ENCODE measurements around the gene CACYBP. TPM values are rescaled to one million over a fixed set of nuclear protein-coding genes. Genes with fewer than 3 reads are reported as not detected.

Gene CACYBP
- total and polyA plus RNA-seq, 2 donors (not counting 3 experiments of a cell fraction or from before 2014, with no cell fraction given) = 29.5 to 149 TPM

DNA sequence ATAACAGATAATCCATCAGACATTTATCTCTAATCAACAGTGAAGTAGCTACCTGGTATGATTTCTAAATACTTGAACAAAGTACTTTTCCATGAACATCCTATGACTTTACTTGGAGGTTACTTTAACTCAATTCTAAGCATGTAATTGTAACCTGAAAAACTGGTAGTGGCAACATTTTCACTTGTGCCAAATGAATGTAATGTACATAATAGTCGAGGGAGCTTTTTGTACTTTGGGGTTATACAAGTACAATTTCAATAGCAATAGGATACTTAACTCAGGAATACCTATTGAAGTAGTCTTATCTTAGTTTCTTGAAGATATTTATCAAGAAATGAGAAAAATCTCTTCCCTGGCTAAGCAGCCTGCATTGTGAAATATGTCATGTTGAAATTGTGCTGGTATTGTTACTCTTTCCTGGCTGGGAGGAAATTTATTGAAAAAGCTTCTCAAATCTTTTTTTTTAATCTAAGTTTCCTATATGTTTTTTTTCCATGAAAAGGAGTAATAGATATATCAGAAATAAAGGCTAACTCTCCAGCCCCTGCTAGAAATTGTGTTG is 33.7 kb upstream of the CACYBP start:
- Histone ChIP-seq H3K9me3 (replicated peaks; ENCODE audit: control insufficient read depth, insufficient read depth, low read length) (no peaks in the 10 kb centered on the region), H3K4me2 (ENCODE audit: insufficient read depth, low read length) (no peak overlapping the region), H3K79me2 (ENCODE audit: control insufficient read depth, insufficient read depth, low read length) (no peaks in the 10 kb centered on the region), H3K4me1 (ENCODE audit: control insufficient read depth, extremely low read depth, insufficient read depth, low read length) (peaks cover 28% of the 10 kb centered on the region), H2AFZ (ENCODE audit: low read depth, low read length) (no peak overlapping the region), H3K36me3 (ENCODE audit: control insufficient read depth in 2 of 2, extremely low read depth in 1 of 2, insufficient read depth in 2 of 2, low read length in 2 of 2) (no peaks in the 10 kb centered on the region), H3K9ac (replicated peaks; ENCODE audit: extremely low read depth, insufficient read depth, low read length) (no peak overlapping the region), H3K4me3 (replicated peaks in 1 of 3; ENCODE audit: insufficient read depth in 1 of 3, low read depth in 1 of 3, low read length in 3 of 3) (no peak overlapping the region), H3K27ac (ENCODE audit: insufficient read depth, low read depth, low read length) (no peak overlapping the region), H4K20me1 (replicated peaks; ENCODE audit: control insufficient read depth, extremely low read depth, insufficient read depth, low read length) (no peaks in the 10 kb centered on the region), H3K9me1 (replicated peaks; ENCODE audit: control insufficient read depth, extremely low read depth, insufficient read depth, low read length) (no peaks in the 10 kb centered on the region), H3K27me3 (ENCODE audit: control insufficient read depth in 2 of 2, insufficient read depth in 2 of 2, low read length in 2 of 2) (no peaks in the 10 kb centered on the region)
- TF ChIP-seq GATA2 (IDR thresholded peaks at IDR 0.05; ENCODE audit: insufficient read depth, insufficient read length, low read depth, low read length) = no peak
- no peak for TF ChIP-seq POLR2AphosphoS5 (IDR thresholded peaks at IDR 0.05; ENCODE audit: insufficient read depth, low read depth, low read length)
- TF ChIP-seq EZH2 (IDR thresholded peaks at IDR 0.05; ENCODE audit: borderline replicate concordance, low read depth, low read length, severe bottlenecking) = no peak
- TF ChIP-seq, protein P1, sequence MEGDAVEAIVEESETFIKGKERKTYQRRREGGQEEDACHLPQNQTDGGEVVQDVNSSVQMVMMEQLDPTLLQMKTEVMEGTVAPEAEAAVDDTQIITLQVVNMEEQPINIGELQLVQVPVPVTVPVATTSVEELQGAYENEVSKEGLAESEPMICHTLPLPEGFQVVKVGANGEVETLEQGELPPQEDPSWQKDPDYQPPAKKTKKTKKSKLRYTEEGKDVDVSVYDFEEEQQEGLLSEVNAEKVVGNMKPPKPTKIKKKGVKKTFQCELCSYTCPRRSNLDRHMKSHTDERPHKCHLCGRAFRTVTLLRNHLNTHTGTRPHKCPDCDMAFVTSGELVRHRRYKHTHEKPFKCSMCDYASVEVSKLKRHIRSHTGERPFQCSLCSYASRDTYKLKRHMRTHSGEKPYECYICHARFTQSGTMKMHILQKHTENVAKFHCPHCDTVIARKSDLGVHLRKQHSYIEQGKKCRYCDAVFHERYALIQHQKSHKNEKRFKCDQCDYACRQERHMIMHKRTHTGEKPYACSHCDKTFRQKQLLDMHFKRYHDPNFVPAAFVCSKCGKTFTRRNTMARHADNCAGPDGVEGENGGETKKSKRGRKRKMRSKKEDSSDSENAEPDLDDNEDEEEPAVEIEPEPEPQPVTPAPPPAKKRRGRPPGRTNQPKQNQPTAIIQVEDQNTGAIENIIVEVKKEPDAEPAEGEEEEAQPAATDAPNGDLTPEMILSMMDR (IDR thresholded peaks at IDR 0.05; ENCODE audit: extremely low read depth in 1 of 2, insufficient read depth in 1 of 2, low read depth in 1 of 2, low read length in 2 of 2) = no peak
- no peak for TF ChIP-seq FOS (IDR thresholded peaks at IDR 0.05; ENCODE audit: borderline replicate concordance, insufficient read depth, low read length)
- TF ChIP-seq, protein P2, sequence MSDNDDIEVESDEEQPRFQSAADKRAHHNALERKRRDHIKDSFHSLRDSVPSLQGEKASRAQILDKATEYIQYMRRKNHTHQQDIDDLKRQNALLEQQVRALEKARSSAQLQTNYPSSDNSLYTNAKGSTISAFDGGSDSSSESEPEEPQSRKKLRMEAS (IDR thresholded peaks at IDR 0.05; ENCODE audit: insufficient read depth, insufficient read length) = no peak
- no peak for TF ChIP-seq MYC (IDR thresholded peaks at IDR 0.05; ENCODE audit: low read depth, low read length)
- TF ChIP-seq JUN (IDR thresholded peaks at IDR 0.05; ENCODE audit: borderline replicate concordance, insufficient read depth, insufficient read length, low read depth) = no peak
- no peak for TF ChIP-seq POLR2A (IDR thresholded peaks at IDR 0.05; ENCODE audit: low read depth, low read length)
- DNase-seq (ENCODE audit: low read depth, low spot score) (peak; percentile 6), FAIRE-seq (no peak)
- CTCF ChIA-PET = interaction anchor here (1.0 to 1.3 kb wide), 3 partner anchors 11 to 17 kb away, joined by 3 to 5 read pairs (median 5); no protein-coding TSS in a partner anchor
- intact Hi-C loops (cut with micrococcal nuclease) (no loop called here), dilution Hi-C loops (cut with MboI; ENCODE audit: extremely low pct_ligation_motif_present, low sequenced_read_pairs) (no loop called here)
- BruUV-seq (replicated peaks) = no TSS peak
- POLR2A ChIA-PET = no interaction called here
